ENCODE data around the gene ASPG. TPM values are rescaled to one million over a fixed set of nuclear protein-coding genes. Genes with fewer than 3 reads are reported as not detected.

Gene ASPG
- total and polyA plus RNA-seq, 8 donors: 0.16 to 0.68 (median 0.23) TPM; not detected in 2

DNA sequence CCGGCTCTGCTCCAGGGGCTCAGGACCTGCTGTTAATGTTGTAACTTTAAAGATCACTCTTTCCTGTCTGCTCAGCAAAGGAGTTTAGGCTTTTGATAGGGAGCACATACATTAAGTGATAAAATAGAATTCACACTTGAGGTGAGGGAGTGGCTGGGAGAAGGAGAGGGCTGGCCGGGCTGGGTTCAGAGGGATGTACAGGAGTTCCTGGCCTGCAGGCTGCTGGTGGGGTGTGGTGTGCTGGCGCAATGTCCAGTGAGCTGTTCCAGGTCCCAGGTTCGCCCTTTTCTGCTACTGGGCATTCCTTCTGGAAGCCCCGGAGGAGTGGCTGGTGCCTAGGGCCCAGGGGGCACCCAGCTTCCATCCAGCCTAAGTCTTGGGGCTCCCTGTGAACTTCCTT is 70.6 kb downstream of the ASPG start:
- H3K36me3 ChIP-seq: no peaks in the 10 kb centered on the region
- ATAC-seq (no peak), DNase-seq (no peak), FAIRE-seq (no peak)
- no peaks in the 10 kb centered on the region for H3K9me3 ChIP-seq
- no peak overlapping the region for H3K4me3 ChIP-seq
- H3K27ac ChIP-seq: no peak overlapping the region
- 85 to 88% methylated on average over 5 of the region's 5 CpGs for WGBS, 2 donors
- no peaks in the 10 kb centered on the region for H3K27me3 ChIP-seq
- TF ChIP-seq, protein P1, sequence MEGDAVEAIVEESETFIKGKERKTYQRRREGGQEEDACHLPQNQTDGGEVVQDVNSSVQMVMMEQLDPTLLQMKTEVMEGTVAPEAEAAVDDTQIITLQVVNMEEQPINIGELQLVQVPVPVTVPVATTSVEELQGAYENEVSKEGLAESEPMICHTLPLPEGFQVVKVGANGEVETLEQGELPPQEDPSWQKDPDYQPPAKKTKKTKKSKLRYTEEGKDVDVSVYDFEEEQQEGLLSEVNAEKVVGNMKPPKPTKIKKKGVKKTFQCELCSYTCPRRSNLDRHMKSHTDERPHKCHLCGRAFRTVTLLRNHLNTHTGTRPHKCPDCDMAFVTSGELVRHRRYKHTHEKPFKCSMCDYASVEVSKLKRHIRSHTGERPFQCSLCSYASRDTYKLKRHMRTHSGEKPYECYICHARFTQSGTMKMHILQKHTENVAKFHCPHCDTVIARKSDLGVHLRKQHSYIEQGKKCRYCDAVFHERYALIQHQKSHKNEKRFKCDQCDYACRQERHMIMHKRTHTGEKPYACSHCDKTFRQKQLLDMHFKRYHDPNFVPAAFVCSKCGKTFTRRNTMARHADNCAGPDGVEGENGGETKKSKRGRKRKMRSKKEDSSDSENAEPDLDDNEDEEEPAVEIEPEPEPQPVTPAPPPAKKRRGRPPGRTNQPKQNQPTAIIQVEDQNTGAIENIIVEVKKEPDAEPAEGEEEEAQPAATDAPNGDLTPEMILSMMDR (IDR thresholded peaks at IDR 0.05): no peak
- peaks cover 0 to 7% (median 5%) of the 10 kb centered on the region in 3 donors for H3K4me1 ChIP-seq
- intact Hi-C loops (cut with DNase I): no loop called here

- TF ChIP-seq, protein P1 (IDR thresholded peaks at IDR 0.05): no peak
- no peak for ATAC-seq
- no peaks in the 10 kb centered on the region for H3K4me1 ChIP-seq
- intact Hi-C loops (cut with DNase I): no loop called here
- FAIRE-seq: no peak
- no peaks in the 10 kb centered on the region for H3K36me3 ChIP-seq
- H3K9me3 ChIP-seq: no peaks in the 10 kb centered on the region
- no peak overlapping the region for H3K27ac ChIP-seq
- 80 to 91% methylated on average over 41 to 42 of the region's 42 CpGs for WGBS, 2 donors
- DNase-seq: no peak
- no peaks in the 10 kb centered on the region for H3K27me3 ChIP-seq
- no peak overlapping the region for H3K4me3 ChIP-seq
Observed at GRCh38 chr14:104157016-104157928, 71.8 kb downstream of the ASPG start.

- ATAC-seq (peak in 2 of 4 donors; percentile 22 to 49), DNase-seq (peak in 1 of 6 donors; percentile 32), FAIRE-seq (no peak)
- no peaks in the 10 kb centered on the region for H3K36me3 ChIP-seq
- intact Hi-C loops (cut with DNase I): no loop called here
- H3K27me3 ChIP-seq: no peaks in the 10 kb centered on the region
- H3K4me1 ChIP-seq: no peaks in the 10 kb centered on the region
- H3K27ac ChIP-seq: no peak overlapping the region
- no peaks in the 10 kb centered on the region for H3K9me3 ChIP-seq
- 43 to 58% methylated on average over 50 to 51 of the region's 51 CpGs for WGBS, 2 donors
- no peak overlapping the region for H3K4me3 ChIP-seq
- TF ChIP-seq, protein P1 (IDR thresholded peaks at IDR 0.05): no peak
Observed at GRCh38 chr14:104158827-104159798, 73.6 kb downstream of the ASPG start.

DNA sequence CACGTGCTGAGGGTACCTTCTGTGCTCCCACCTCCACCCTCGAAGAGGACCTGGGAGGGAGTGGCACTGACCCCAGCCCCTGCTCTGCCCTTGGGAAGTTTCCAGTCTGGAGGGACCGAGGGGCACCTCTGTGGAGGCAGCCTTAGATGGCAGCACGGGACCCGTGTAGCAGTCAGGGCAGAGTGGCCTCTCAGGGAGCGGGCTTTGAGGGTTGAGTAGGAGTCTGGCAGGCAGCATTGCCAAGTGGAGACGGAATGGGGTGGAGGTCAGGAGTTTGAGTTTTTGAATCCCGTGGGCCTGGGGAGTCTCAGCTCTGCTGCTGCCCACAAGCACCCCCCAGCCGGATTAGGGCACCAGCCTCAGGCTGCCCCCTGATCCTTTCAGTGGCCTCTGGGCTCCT is 74.5 kb downstream of the ASPG start:
- Histone ChIP-seq H3K36me3 (no peaks in the 10 kb centered on the region), H3K9me3 (no peaks in the 10 kb centered on the region), H3K4me3 (no peak overlapping the region), H3K27ac (no peak overlapping the region), H3K27me3 (no peaks in the 10 kb centered on the region), H3K4me1 (no peaks in the 10 kb centered on the region)
- TF ChIP-seq, protein P1 (IDR thresholded peaks at IDR 0.05): no peak
- ATAC-seq: no peak
- no peak for FAIRE-seq
- 85 to 97% methylated on average over 9 of the region's 9 CpGs for WGBS, 2 donors
- DNase-seq: no peak
- intact Hi-C loops (cut with DNase I): no loop called here
